SK-N-MC (cell line): ENCODE data around the gene AMZ2.
"Not testable (repeated sequence)": the region's sequence is repeated elsewhere in the genome, so short reads cannot be mapped to it uniquely, and the experiment has no call there.

Source experiments
- DNase-seq: peaks from one replicate; pipeline ENCODE4 v3.0.0-alpha.2; 2011; ENCODE audit warnings: low read depth, low spot score
- H3K27ac ChIP-seq: fragments of 200-600 bp; sonication (generic); 2 replicates; pipeline ENCODE4 v1.5.1; 2016; ENCODE audit warnings: mixed run types
- H3K36me3 ChIP-seq: fragments of 200-600 bp; sonication (generic); 2 replicates; pipeline ENCODE4 v1.6.1; 2017; ENCODE audit warnings: antibody characterized with exemption, low read length, mixed read lengths; ENCODE audit not compliant: insufficient read depth
- H3K4me3 ChIP-seq: fragments of 200-600 bp; sonication (generic); 2 replicates; pipeline ENCODE4 v1.5.1; 2016
- H3K9ac ChIP-seq: fragments of 200-600 bp; sonication (generic); 2 replicates; pipeline ENCODE4 v1.8.0; 2017; ENCODE audit warnings: mixed run types, mixed read lengths; ENCODE audit not compliant: insufficient read length
- H3K9me3 ChIP-seq: fragments of 200-600 bp; sonication (generic); 2 replicates; pipeline ENCODE4 v1.6.1; 2017; ENCODE audit warnings: low read depth, mild to moderate bottlenecking, antibody characterized with exemption, low read length, moderate library complexity, mixed read lengths
- EZH2 ChIP-seq: fragments of 200-600 bp; sonication (generic); IDR thresholded peaks from one replicate; pipeline ENCODE4 v1.6.1; 2017; ENCODE audit warnings: antibody characterized with exemption
- FOXP2 ChIP-seq: optimal IDR thresholded peaks from 2 replicates; pipeline ENCODE3; 2011; ENCODE audit warnings: mild to moderate bottlenecking, moderate library complexity; ENCODE audit not compliant: insufficient read depth; ENCODE audit errors: extremely low read length, control extremely low read depth
- POLR2AphosphoS5 ChIP-seq: IDR thresholded peaks from 2 replicates; pipeline ENCODE4 v1.6.1; 2012; ENCODE audit warnings: mild to moderate bottlenecking, low read depth, low read length, borderline replicate concordance

The AMZ2 gene

GRCh38 chr17:68255151-68255550 lies 7.3 kb downstream of the AMZ2 start:
- Histone ChIP-seq H3K36me3 (peaks cover 9% of the 10 kb centered on the region; the same call in 1 of the 2 replicates), H3K9me3 (no peaks in the 10 kb centered on the region), H3K9ac (no peak overlapping the region), H3K27ac (no peak overlapping the region), H3K4me3 (no peak overlapping the region)
- TF ChIP-seq EZH2, result no peak
- TF ChIP-seq FOXP2, result no peak
- TF ChIP-seq POLR2AphosphoS5, result no peak
- DNase-seq, result no peak

GRCh38 chr17:68255731-68256538 lies 8.1 kb downstream of the AMZ2 start:
- no peak for DNase-seq
- Histone ChIP-seq H3K9ac (no peak overlapping the region), H3K4me3 (no peak overlapping the region), H3K9me3 (no peaks in the 10 kb centered on the region), H3K36me3 (peaks cover 9% of the 10 kb centered on the region; the same call in 1 of the 2 replicates), H3K27ac (no peak overlapping the region)
- TF ChIP-seq EZH2, result no peak
- TF ChIP-seq FOXP2, result no peak
- TF ChIP-seq POLR2AphosphoS5, result no peak

GRCh38 chr17:68256701-68257100 lies 8.9 kb downstream of the AMZ2 start:
- H3K36me3 ChIP-seq, H3K27ac ChIP-seq, H3K9ac ChIP-seq, H3K4me3 ChIP-seq, DNase-seq, H3K9me3 ChIP-seq: not testable (repeated sequence)

- no peak overlapping the region for H3K4me3 ChIP-seq
- no peaks in the 10 kb centered on the region for H3K9me3 ChIP-seq
- no peak for DNase-seq
- H3K9ac ChIP-seq, result no peak overlapping the region
- peaks cover 4% of the 10 kb centered on the region; the same call in 1 of the 2 replicates for H3K36me3 ChIP-seq
- TF ChIP-seq FOXP2 (no peak), POLR2AphosphoS5 (no peak), EZH2 (no peak)
- H3K27ac ChIP-seq, result no peak overlapping the region
These were observed 10.1 kb downstream of the AMZ2 start for GRCh38 chr17:68257934-68258333.

- not testable (repeated sequence) for H3K9me3 ChIP-seq, DNase-seq, H3K27ac ChIP-seq, H3K36me3 ChIP-seq, H3K4me3 ChIP-seq
- H3K9ac ChIP-seq, result peak overlapping the region; percentile 41
These were observed 11.2 kb downstream of the AMZ2 start for GRCh38 chr17:68258890-68259647.

GRCh38 chr17:68259648-68259951 lies 11.8 kb downstream of the AMZ2 start:
- not testable (repeated sequence) for H3K27ac ChIP-seq, H3K36me3 ChIP-seq, H3K9me3 ChIP-seq, H3K9ac ChIP-seq, H3K4me3 ChIP-seq, DNase-seq

- no peak overlapping the region for H3K27ac ChIP-seq
- DNase-seq, result no peak
- H3K9ac ChIP-seq, result no peak overlapping the region
- H3K4me3 ChIP-seq, result no peak overlapping the region
- TF ChIP-seq EZH2 (no peak), FOXP2 (no peak), POLR2AphosphoS5 (no peak)
- H3K36me3 ChIP-seq, result no peaks in the 10 kb centered on the region; the same call in 1 of the 2 replicates
- no peaks in the 10 kb centered on the region for H3K9me3 ChIP-seq
These were observed 12.4 kb downstream of the AMZ2 start for GRCh38 chr17:68260051-68260762.

GRCh38 chr17:68262467-68262866 lies 14.6 kb downstream of the AMZ2 start:
- H3K4me3 ChIP-seq, H3K9me3 ChIP-seq, H3K36me3 ChIP-seq, H3K9ac ChIP-seq, DNase-seq, H3K27ac ChIP-seq: not testable (repeated sequence)

- DNase-seq, H3K27ac ChIP-seq, H3K9ac ChIP-seq: not testable (repeated sequence)
These were observed 15.3 kb downstream of the AMZ2 start for GRCh38 chr17:68263101-68263681.

GRCh38 chr17:68265833-68266232 lies 18.0 kb downstream of the AMZ2 start:
- DNase-seq, H3K9me3 ChIP-seq, H3K4me3 ChIP-seq, H3K9ac ChIP-seq, H3K36me3 ChIP-seq, H3K27ac ChIP-seq: not testable (repeated sequence)

More at GRCh38 chr17:68263101-68263681, 15.3 kb downstream of the AMZ2 start:
- H3K4me3 ChIP-seq, H3K36me3 ChIP-seq, H3K9me3 ChIP-seq: not testable (repeated sequence)
